ENCODE data around the gene SLC10A3.

The SLC10A3 gene

DNA sequence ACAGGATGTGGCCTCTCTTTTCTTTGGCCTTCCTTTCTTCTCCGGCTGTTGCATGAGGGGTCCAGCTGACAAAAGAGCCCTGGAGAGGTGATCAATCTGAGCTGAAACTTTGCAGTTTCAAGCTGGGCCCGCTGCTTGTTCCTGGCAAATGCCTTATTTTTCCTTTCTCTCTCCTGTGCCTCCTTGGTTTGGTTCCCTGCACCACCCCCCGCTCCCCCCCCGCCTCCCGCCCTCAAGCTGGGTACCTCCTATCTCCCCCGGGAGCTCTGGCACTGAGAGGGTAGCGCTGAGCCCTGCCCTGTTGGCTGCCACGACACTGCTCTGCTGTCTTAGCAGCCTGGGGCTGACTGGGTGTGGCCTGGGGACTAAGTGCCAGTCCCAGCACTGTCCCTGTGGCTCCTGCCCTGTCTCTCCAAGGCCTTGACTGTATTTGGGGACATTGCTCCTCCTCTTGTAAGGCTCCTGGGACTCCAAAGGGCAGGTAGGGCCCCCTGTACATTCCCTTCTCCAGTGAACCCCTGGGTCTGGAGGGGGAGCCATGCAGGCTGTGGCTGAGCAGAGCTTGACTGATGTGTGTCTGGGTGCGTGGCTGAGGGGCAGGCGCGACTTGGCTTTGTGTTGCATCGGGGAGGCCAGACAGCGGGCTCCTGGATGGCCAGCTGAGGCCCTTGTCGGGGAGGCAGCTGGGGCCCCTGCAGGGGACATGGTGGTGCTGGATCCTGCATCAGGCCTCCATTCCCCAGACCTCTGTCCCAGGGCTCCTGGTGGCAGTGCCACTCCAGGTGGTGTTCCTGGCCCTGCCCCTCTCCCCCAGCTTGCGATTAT lies 31.3 kb downstream of the SLC10A3 start:
- H3K36me3 ChIP-seq (ENCODE audit: control insufficient read depth, insufficient read depth, low read length, severe bottlenecking) = peaks cover 28% of the 10 kb centered on the region
- H3K9ac ChIP-seq (ENCODE audit: low read length) = peak overlapping the region; percentile 90
- no peaks in the 10 kb centered on the region for H3K27me3 ChIP-seq (replicated peaks; ENCODE audit: control insufficient read depth, insufficient read depth, low read length)
- peak; percentile 56 for DNase-seq (ENCODE audit: low read depth)
- H3K4me3 ChIP-seq (ENCODE audit: low read length) = peak overlapping the region; percentile 84
- H3K4me1 ChIP-seq (ENCODE audit: control insufficient read depth, insufficient read depth, low read length) = no peaks in the 10 kb centered on the region
- H3K9me3 ChIP-seq (ENCODE audit: control insufficient read depth, low read length) = no peaks in the 10 kb centered on the region

DNA sequence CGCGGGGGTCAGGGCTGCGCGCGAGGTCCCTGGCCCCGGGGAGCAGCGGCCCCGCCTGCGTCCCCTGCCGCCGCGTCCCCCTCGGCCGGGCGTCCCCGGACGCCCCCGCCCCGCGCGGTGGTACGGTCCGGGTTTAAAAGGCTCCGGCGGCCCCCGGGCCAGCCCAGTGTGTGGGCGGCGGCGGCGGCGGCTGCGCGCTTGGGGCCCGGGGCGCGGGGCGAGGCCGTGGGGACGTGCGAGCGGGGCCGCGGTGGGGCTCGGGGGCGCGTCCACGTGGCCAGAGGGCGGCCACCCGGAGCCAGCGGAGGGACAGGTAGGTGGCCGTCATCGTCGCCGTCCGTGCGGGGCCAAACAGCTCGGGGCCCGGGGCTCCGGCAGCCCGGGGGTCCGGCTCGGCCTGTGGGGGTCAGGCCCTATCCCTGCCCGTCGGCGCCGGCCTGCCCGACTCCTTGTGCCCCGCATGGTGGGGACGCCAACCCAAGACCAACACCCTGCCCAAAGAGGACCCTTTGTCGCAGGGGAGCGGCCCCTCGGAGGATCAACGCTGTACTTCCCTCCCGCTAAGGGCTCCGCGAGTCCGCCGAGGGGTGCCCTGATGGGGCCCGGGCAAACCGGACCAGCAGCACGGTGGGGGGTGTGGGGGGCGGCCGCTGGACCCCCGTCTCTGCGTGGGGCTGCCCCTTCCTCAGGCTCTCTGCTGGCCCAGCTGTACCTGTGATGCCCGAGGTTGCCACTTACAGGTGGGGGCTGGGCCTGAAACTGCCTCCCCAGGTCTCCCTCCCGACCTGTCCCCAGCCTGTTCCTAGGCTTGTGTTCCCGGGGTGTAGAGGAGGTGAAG lies 32.1 kb downstream of the SLC10A3 start, which contains the start of gene PLXNA3:
PLXNA3 (plus strand) TSS at position 166 of the 838 bp plus-strand sequence. CDS start 1,903 bp downstream, outside the sequence.
- Histone ChIP-seq H3K9me3 (ENCODE audit: control insufficient read depth, low read length) (no peaks in the 10 kb centered on the region), H3K36me3 (ENCODE audit: control insufficient read depth, insufficient read depth, low read length, severe bottlenecking) (peaks cover 22% of the 10 kb centered on the region), H3K4me3 (ENCODE audit: low read length) (peak within 1 kb of the TSS; percentile 84), H3K27me3 (replicated peaks; ENCODE audit: control insufficient read depth, insufficient read depth, low read length) (no peaks in the 10 kb centered on the region), H3K9ac (ENCODE audit: low read length) (peak within 1 kb of the TSS; percentile 90), H3K4me1 (ENCODE audit: control insufficient read depth, insufficient read depth, low read length) (no peaks in the 10 kb centered on the region)
- DNase-seq (ENCODE audit: low read depth) = peak; percentile 74

DNA sequence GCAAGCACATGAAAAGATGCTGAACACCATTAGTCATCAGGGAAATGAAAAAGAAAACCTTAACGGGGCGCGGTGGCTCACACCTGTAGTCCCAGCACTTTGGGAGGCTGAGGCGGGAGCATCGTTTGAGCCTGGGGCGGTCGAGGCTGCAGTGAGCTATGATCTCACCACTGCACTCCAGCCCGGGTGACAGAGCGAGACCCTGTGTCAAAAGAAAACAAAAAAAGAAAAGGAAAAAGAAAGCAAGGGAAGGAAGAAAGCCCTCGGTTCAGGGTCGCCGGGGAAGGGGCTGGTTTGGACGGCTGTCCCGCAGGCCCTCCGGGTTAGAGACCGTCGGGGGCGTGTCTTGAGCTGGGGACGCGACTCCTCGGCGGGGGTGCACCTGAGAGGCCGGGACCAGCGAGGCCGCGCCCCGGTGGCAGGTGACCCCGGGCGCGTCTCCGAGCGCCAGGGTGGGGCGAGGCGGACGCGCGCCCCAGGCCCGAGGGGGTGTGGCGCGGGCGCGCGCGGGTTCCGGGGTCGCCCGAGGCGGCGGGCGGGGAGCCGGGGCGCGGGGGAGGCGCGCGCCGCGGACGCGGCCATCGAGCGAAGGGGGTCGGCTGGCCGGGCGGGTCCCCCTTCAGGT lies 32.8 kb downstream of the SLC10A3 start:
- Histone ChIP-seq H3K27me3 (replicated peaks; ENCODE audit: control insufficient read depth, insufficient read depth, low read length) (no peaks in the 10 kb centered on the region), H3K4me3 (ENCODE audit: low read length) (peak overlapping the region; percentile 78), H3K9ac (ENCODE audit: low read length) (peak overlapping the region; percentile 90), H3K36me3 (ENCODE audit: control insufficient read depth, insufficient read depth, low read length, severe bottlenecking) (peaks cover 21% of the 10 kb centered on the region), H3K4me1 (ENCODE audit: control insufficient read depth, insufficient read depth, low read length) (no peaks in the 10 kb centered on the region), H3K9me3 (ENCODE audit: control insufficient read depth, low read length) (no peaks in the 10 kb centered on the region)
- DNase-seq (ENCODE audit: low read depth) = peak; percentile 58

- Histone ChIP-seq H3K27me3 (replicated peaks; ENCODE audit: control insufficient read depth, insufficient read depth, low read length) (no peaks in the 10 kb centered on the region), H3K4me1 (ENCODE audit: control insufficient read depth, insufficient read depth, low read length) (no peaks in the 10 kb centered on the region), H3K36me3 (ENCODE audit: control insufficient read depth, insufficient read depth, low read length, severe bottlenecking) (peaks cover 37% of the 10 kb centered on the region), H3K9ac (ENCODE audit: low read length) (no peak overlapping the region), H3K9me3 (ENCODE audit: control insufficient read depth, low read length) (no peaks in the 10 kb centered on the region), H3K4me3 (ENCODE audit: low read length) (no peak overlapping the region)
- DNase-seq (ENCODE audit: low read depth) = no peak
These were observed 37.6 kb downstream of the SLC10A3 start for GRCh38 chrX:154452823-154453222.

GRCh38 chrX:154450312-154450711 lies 40.1 kb downstream of the SLC10A3 start:
- H3K27me3 ChIP-seq (replicated peaks; ENCODE audit: control insufficient read depth, insufficient read depth, low read length) = no peaks in the 10 kb centered on the region
- no peak overlapping the region for H3K9ac ChIP-seq (ENCODE audit: low read length)
- H3K4me1 ChIP-seq (ENCODE audit: control insufficient read depth, insufficient read depth, low read length) = peaks cover 7% of the 10 kb centered on the region
- H3K4me3 ChIP-seq (ENCODE audit: low read length) = no peak overlapping the region
- DNase-seq (ENCODE audit: low read depth) = no peak
- no peaks in the 10 kb centered on the region for H3K9me3 ChIP-seq (ENCODE audit: control insufficient read depth, low read length)
- peaks cover 41% of the 10 kb centered on the region for H3K36me3 ChIP-seq (ENCODE audit: control insufficient read depth, insufficient read depth, low read length, severe bottlenecking)

- no peak for DNase-seq (ENCODE audit: low read depth)
- Histone ChIP-seq H3K9me3 (ENCODE audit: control insufficient read depth, low read length) (no peaks in the 10 kb centered on the region), H3K4me1 (ENCODE audit: control insufficient read depth, insufficient read depth, low read length) (peaks cover 13% of the 10 kb centered on the region), H3K27me3 (replicated peaks; ENCODE audit: control insufficient read depth, insufficient read depth, low read length) (no peaks in the 10 kb centered on the region), H3K9ac (ENCODE audit: low read length) (no peak overlapping the region), H3K36me3 (ENCODE audit: control insufficient read depth, insufficient read depth, low read length, severe bottlenecking) (peaks cover 41% of the 10 kb centered on the region), H3K4me3 (ENCODE audit: low read length) (no peak overlapping the region)
These were observed 40.8 kb downstream of the SLC10A3 start for GRCh38 chrX:154449618-154450017.

- H3K9ac ChIP-seq (ENCODE audit: low read length) = no peak overlapping the region
These were observed 41.9 kb downstream of the SLC10A3 start for GRCh38 chrX:154448484-154448883.

GRCh38 chrX:154446430-154446829 lies 44.0 kb downstream of the SLC10A3 start:
- Histone ChIP-seq H3K27me3 (replicated peaks; ENCODE audit: control insufficient read depth, insufficient read depth, low read length) (no peaks in the 10 kb centered on the region), H3K36me3 (ENCODE audit: control insufficient read depth, insufficient read depth, low read length, severe bottlenecking) (peaks cover 40% of the 10 kb centered on the region), H3K9me3 (ENCODE audit: control insufficient read depth, low read length) (no peaks in the 10 kb centered on the region), H3K9ac (ENCODE audit: low read length) (no peak overlapping the region), H3K4me1 (ENCODE audit: control insufficient read depth, insufficient read depth, low read length) (peaks cover 13% of the 10 kb centered on the region), H3K4me3 (ENCODE audit: low read length) (no peak overlapping the region)
- no peak for DNase-seq (ENCODE audit: low read depth)

More at GRCh38 chrX:154448484-154448883, 41.9 kb downstream of the SLC10A3 start:
- no peaks in the 10 kb centered on the region for H3K9me3 ChIP-seq (ENCODE audit: control insufficient read depth, low read length)
- no peak for DNase-seq (ENCODE audit: low read depth)
- no peaks in the 10 kb centered on the region for H3K27me3 ChIP-seq (replicated peaks; ENCODE audit: control insufficient read depth, insufficient read depth, low read length)
- H3K4me1 ChIP-seq (ENCODE audit: control insufficient read depth, insufficient read depth, low read length) = peaks cover 13% of the 10 kb centered on the region
- H3K36me3 ChIP-seq (ENCODE audit: control insufficient read depth, insufficient read depth, low read length, severe bottlenecking) = peaks cover 41% of the 10 kb centered on the region
- no peak overlapping the region for H3K4me3 ChIP-seq (ENCODE audit: low read length)

GRCh38 chrX:154445776-154446175 lies 44.7 kb downstream of the SLC10A3 start:
- H3K36me3 ChIP-seq (ENCODE audit: control insufficient read depth, insufficient read depth, low read length, severe bottlenecking) = peaks cover 37% of the 10 kb centered on the region
- DNase-seq (ENCODE audit: low read depth) = no peak
- no peaks in the 10 kb centered on the region for H3K27me3 ChIP-seq (replicated peaks; ENCODE audit: control insufficient read depth, insufficient read depth, low read length)
- peaks cover 13% of the 10 kb centered on the region for H3K4me1 ChIP-seq (ENCODE audit: control insufficient read depth, insufficient read depth, low read length)
- peak overlapping the region; percentile 82 for H3K4me3 ChIP-seq (ENCODE audit: low read length)
- H3K9ac ChIP-seq (ENCODE audit: low read length) = no peak overlapping the region
- H3K9me3 ChIP-seq (ENCODE audit: control insufficient read depth, low read length) = no peaks in the 10 kb centered on the region

- Histone ChIP-seq H3K36me3 (ENCODE audit: control insufficient read depth, insufficient read depth, low read length, severe bottlenecking) (peaks cover 27% of the 10 kb centered on the region), H3K4me3 (ENCODE audit: low read length) (peak overlapping the region; percentile 82), H3K4me1 (ENCODE audit: control insufficient read depth, insufficient read depth, low read length) (peaks cover 13% of the 10 kb centered on the region), H3K9ac (ENCODE audit: low read length) (peak overlapping the region; percentile 92), H3K9me3 (ENCODE audit: control insufficient read depth, low read length) (no peaks in the 10 kb centered on the region), H3K27me3 (replicated peaks; ENCODE audit: control insufficient read depth, insufficient read depth, low read length) (no peaks in the 10 kb centered on the region)
- DNase-seq (ENCODE audit: low read depth) = no peak
These were observed 45.6 kb downstream of the SLC10A3 start for GRCh38 chrX:154444755-154445246.
